Measurements from ENCODE around the gene KLK6.
"Not testable (repeated sequence)": the region's sequence is repeated elsewhere in the genome, so short reads cannot be mapped to it uniquely, and the experiment has no call there.

Gene KLK6

GRCh38 chr19:50984416-50984815, 15.0 kb upstream of the KLK6 start:
- DNase-seq = not testable (repeated sequence)

- DNase-seq = no peak
Observed at GRCh38 chr19:50983625-50984292, 14.4 kb upstream of the KLK6 start, which contains the start of gene KLK7. Gene KLK7, minus strand, starts transcription at chr19:50983917. Its CDS starts 1,518 bp downstream, at chr19:50982399.

- no peak for DNase-seq
Observed at GRCh38 chr19:50982186-50982585, 12.8 kb upstream of the KLK6 start.

GRCh38 chr19:50981587-50982146, 12.3 kb upstream of the KLK6 start:
- DNase-seq = no peak

GRCh38 chr19:50980208-50980607, 10.8 kb upstream of the KLK6 start:
- DNase-seq = no peak

GRCh38 chr19:50979758-50980157, 10.4 kb upstream of the KLK6 start:
- DNase-seq = no peak

GRCh38 chr19:50978772-50979390, 9.5 kb upstream of the KLK6 start:
- no peak for DNase-seq

- no peak for DNase-seq
Observed at GRCh38 chr19:50977626-50978025, 8.2 kb upstream of the KLK6 start.

- no peak for DNase-seq
Observed at GRCh38 chr19:50975766-50976165, 6.4 kb upstream of the KLK6 start.

- no peak for DNase-seq
Observed at GRCh38 chr19:50974702-50975556, 5.5 kb upstream of the KLK6 start.

GRCh38 chr19:50972795-50973376, 3.5 kb upstream of the KLK6 start:
- DNase-seq = no peak

GRCh38 chr19:50969810-50970209, 419 bp upstream of the KLK6 start:
- not testable (repeated sequence) for DNase-seq

- DNase-seq = no peak
Observed at GRCh38 chr19:50968716-50969412, 527 bp downstream of the KLK6 start.

- DNase-seq = no peak
Observed at GRCh38 chr19:50967929-50968715, 1.3 kb downstream of the KLK6 start.

GRCh38 chr19:50964266-50964665, 5.1 kb downstream of the KLK6 start:
- no peak for DNase-seq

GRCh38 chr19:50963381-50963780, 6.0 kb downstream of the KLK6 start:
- no peak for DNase-seq

- no peak for DNase-seq
Observed at GRCh38 chr19:50962245-50962644, 7.1 kb downstream of the KLK6 start.

- no peak for DNase-seq
Observed at GRCh38 chr19:50959731-50960500, 9.5 kb downstream of the KLK6 start.

- DNase-seq = no peak
Observed at GRCh38 chr19:50957587-50957986, 11.8 kb downstream of the KLK6 start.

GRCh38 chr19:50952910-50953309, 16.5 kb downstream of the KLK6 start, which contains the start of gene KLK5:
Gene KLK5, minus strand, starts transcription at chr19:50953038. Its CDS starts 381 bp downstream, at chr19:50952657.
- DNase-seq = no peak

- DNase-seq = no peak
Observed at GRCh38 chr19:50949861-50950260, 19.5 kb downstream of the KLK6 start.
